Adipocyte (in vitro differentiated cells): ENCODE measurements around the gene TUT1.

Experiments
- DNase-seq: peaks from one replicate; pipeline ENCODE4 v3.0.0-alpha.2; 2015; ENCODE audit warnings: low read depth
- H3K27me3 ChIP-seq: replicated peaks from 2 replicates; pipeline ENCODE4 v1.7.0; 2013; ENCODE audit warnings: mild to moderate bottlenecking, low read length, moderate library complexity; ENCODE audit not compliant: control insufficient read depth, insufficient read depth
- H3K36me3 ChIP-seq: 2 replicates; pipeline ENCODE4 v1.7.0; 2013; ENCODE audit warnings: low read length, mild to moderate bottlenecking, moderate library complexity; ENCODE audit not compliant: control insufficient read depth, insufficient read depth, severe bottlenecking
- H3K4me1 ChIP-seq: 2 replicates; pipeline ENCODE4 v1.7.0; 2013; ENCODE audit warnings: mild to moderate bottlenecking, low read length, moderate library complexity; ENCODE audit not compliant: control insufficient read depth, insufficient read depth
- H3K4me3 ChIP-seq: 2 replicates; pipeline ENCODE4 v1.7.0; 2013; ENCODE audit warnings: mild to moderate bottlenecking, low read length, moderate library complexity
- H3K9ac ChIP-seq: 2 replicates; pipeline ENCODE4 v1.7.0; 2013; ENCODE audit warnings: mild to moderate bottlenecking, low read length, moderate library complexity
- H3K9me3 ChIP-seq: 2 replicates; pipeline ENCODE4 v1.7.0; 2013; ENCODE audit warnings: mild to moderate bottlenecking, low read length, moderate library complexity; ENCODE audit not compliant: control insufficient read depth

Gene TUT1

DNA sequence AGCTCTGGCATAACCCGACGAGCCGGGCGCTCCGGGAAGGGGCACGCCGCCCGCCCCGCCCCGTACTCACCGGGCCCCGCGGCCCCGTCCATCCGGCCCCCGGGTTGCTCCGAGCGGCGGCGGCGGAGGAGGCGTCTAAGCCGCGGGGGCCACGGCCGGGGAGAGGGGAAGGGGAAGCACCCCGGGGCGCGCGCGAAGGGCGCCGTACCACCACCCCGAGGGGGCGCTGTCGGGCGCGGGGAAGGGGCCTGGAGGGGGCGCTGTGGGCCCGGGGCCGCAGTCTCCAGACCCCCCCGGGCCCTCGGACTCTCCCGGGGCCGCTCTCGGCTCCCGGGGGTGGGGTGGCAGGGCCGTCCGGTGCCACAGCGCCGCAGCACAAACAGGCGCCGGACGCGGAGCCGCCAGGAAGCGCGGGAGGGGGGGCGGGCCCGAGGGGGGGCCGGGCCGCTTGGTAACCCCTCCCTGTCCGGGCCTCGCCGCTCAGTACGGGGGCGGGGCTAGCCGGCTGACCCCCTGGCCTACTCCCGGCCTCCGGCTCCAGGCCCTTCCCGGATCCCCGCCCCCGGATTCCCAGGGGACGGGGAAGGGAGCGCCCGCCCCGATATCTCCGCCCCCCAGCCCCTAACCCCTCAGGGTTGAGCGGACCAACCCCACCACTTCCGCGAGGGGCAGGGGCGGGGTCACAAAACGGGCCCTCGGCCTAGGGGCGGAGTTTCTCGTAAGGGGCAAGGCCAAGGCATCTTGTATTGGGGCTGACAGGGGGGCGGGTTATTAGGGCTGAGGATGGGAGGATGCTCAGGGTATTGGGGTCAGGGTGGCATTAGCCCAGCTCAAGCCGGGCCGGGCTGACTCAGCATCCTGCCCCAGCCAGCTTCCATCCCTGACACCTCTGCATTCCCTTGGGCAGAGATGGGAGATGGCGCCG, 21.3 kb upstream of the TUT1 start, which contains the start of the genes EML3 and ROM1:
Gene EML3 (minus strand): TSS at position 410 of the 925 bp plus-strand sequence. CDS start 318 bp downstream, at position 92.
Gene ROM1 (plus strand): TSS at position 892 of the 925 bp plus-strand sequence. CDS start 25 bp downstream, at position 917.
- Histone ChIP-seq H3K4me1 (peaks cover 13% of the 10 kb centered on the region), H3K4me3 (peak within 1 kb of the TSS; percentile 92), H3K36me3 (peaks cover 41% of the 10 kb centered on the region), H3K9ac (peak within 1 kb of the TSS; percentile 96), H3K9me3 (no peaks in the 10 kb centered on the region), H3K27me3 (no peaks in the 10 kb centered on the region)
- DNase-seq: peak; percentile 90

DNA sequence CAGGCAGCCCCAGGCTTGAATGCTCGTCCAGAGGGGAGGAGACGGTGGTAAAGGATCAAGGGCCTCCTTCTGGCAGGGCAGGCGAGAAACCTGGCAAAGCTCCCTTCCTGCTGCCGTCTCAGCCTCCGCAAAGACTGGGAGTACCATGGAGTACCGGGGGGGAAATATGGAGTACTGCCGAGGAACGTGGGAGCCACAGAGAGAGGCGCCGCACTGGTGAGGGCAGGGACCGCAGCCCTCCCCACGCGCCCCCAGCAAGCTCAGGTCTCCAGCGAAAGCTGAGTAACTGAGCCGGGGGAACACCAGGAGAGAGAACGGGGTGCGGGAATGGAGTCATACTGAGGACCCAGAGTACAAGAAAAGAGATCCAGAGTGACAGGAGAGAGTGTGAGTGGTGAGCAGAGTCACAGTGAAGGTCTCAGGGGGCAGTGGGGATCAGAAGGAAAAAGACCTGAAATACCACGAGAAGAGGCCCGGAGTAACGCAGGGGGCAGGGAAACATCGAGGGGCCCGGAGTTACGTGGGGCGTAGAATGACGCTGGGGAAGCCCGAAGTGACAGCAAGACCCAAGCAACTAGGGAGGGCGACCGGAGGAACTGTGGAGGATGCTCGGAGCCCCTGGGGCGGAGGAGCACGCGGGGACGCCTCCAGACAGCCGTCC, 20.5 kb upstream of the TUT1 start:
- peak; percentile 68 for DNase-seq
- peaks cover 41% of the 10 kb centered on the region for H3K36me3 ChIP-seq
- peaks cover 13% of the 10 kb centered on the region for H3K4me1 ChIP-seq
- H3K9ac ChIP-seq: peak overlapping the region; percentile 96
- no peaks in the 10 kb centered on the region for H3K27me3 ChIP-seq
- H3K4me3 ChIP-seq: peak overlapping the region; percentile 92
- H3K9me3 ChIP-seq: no peaks in the 10 kb centered on the region

DNA sequence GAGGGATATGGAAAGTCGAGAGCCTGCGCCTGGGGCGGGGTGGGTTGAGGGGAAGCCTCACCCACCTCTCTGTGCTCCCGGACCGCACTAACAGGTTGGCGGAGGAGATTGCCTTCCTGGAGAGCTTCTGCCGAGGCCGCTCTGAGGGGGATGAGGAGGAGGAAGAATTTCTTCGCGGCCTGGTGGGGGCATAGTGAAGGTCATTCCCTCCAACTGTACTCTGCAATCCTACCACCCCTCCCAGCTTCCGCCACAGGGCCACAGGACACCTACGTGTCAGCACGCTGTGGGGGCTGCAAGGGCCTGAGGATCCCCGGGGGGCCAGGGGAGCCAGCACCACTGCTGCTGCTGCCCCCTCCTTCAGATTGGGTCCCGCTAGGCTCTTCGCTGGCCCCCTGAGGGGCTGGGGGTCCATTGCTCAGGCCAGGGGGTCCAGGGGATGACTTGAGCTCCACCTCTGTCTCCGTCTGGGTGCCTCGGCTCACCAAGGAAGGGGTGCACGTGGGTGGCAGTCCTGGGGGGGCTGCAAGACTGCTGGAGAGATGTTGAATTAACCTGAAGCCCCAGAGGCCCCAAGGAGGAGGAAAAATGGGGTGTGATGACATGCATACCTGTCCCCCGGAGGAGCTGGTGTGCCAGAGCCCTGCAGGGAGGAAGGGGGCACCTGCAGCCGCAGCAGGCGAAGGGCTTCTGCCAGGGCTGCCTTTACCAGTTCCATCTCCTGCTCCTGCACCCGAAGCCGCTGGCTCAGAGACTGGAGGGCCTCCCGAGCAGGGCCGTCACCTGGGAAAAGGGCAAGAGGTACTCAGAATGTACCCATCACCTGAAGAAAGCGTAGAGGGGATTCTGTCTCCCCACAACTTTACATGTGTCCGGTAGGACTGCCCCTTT, 19.7 kb upstream of the TUT1 start:
- H3K4me3 ChIP-seq: peak overlapping the region; percentile 92
- H3K4me1 ChIP-seq: peaks cover 13% of the 10 kb centered on the region
- H3K27me3 ChIP-seq: no peaks in the 10 kb centered on the region
- no peaks in the 10 kb centered on the region for H3K9me3 ChIP-seq
- no peak for DNase-seq
- H3K36me3 ChIP-seq: peaks cover 42% of the 10 kb centered on the region
- peak overlapping the region; percentile 96 for H3K9ac ChIP-seq

DNA sequence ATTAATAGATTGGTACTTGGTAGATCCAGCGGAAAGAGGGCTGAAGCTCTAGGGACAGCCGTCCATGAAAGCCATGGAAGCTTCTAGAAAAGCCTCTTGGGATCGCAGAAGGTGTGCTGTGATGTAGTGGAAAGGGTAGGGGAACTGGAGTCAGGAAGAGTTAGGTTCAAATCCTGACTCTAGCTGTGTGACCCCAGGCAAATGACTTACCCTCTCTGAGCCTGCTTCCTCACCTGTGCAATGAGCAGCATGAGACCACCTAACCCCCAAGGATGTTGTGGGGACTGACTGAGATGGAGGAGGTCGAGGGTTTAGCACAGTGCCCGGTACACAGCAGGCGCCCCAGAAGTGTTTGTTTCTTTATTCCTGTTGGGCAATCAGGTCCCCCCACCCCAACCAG, 19.1 kb upstream of the TUT1 start:
- Histone ChIP-seq H3K36me3 (peaks cover 45% of the 10 kb centered on the region), H3K9me3 (no peaks in the 10 kb centered on the region), H3K27me3 (no peaks in the 10 kb centered on the region), H3K4me1 (peaks cover 13% of the 10 kb centered on the region), H3K9ac (peak overlapping the region; percentile 22), H3K4me3 (no peak overlapping the region)
- no peak for DNase-seq

DNA sequence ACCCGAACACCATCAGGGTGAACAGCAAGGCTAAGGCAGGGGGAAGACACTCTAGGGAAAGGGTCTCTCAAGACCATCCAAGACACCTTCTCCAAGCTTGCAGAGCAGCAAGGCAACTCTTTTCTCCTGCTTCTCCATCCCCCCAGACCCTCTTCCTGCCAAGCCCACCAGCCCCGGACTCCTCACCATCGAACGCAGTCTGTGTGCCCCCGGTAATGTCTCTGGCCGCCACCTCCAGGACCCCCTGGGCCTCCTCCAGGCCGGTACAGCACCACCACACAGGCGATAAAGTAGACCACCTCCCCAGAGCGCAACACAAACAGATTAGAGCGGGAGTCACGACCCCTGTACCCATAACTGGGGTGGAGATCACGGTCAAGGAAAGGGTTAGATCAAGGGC, 17.5 kb upstream of the TUT1 start:
- DNase-seq: no peak
- Histone ChIP-seq H3K9me3 (no peaks in the 10 kb centered on the region), H3K27me3 (no peaks in the 10 kb centered on the region), H3K4me3 (no peak overlapping the region), H3K36me3 (peaks cover 58% of the 10 kb centered on the region), H3K4me1 (peaks cover 13% of the 10 kb centered on the region), H3K9ac (no peak overlapping the region)

DNA sequence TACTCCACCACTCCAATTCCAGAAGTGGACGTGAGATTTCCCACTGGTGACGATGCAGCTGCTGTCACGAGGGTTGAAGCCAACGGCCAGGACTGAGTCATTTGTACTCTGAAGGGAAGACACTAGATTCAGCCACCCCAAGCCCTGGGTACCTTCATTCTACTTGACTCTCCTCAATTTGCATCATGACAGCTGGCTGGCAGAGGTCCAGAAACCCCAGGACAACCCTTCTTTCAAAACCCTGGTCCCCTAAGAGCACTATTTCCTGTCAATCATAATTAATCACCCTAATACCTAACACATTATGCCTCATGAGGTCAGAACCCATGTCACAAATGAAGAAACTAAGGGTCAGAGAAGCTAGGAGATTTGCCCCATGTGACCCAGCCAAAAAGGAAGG, 16.4 kb upstream of the TUT1 start:
- Histone ChIP-seq H3K27me3 (no peaks in the 10 kb centered on the region), H3K9ac (no peak overlapping the region), H3K36me3 (peaks cover 61% of the 10 kb centered on the region), H3K9me3 (no peaks in the 10 kb centered on the region), H3K4me3 (no peak overlapping the region), H3K4me1 (peaks cover 20% of the 10 kb centered on the region)
- DNase-seq: no peak

DNA sequence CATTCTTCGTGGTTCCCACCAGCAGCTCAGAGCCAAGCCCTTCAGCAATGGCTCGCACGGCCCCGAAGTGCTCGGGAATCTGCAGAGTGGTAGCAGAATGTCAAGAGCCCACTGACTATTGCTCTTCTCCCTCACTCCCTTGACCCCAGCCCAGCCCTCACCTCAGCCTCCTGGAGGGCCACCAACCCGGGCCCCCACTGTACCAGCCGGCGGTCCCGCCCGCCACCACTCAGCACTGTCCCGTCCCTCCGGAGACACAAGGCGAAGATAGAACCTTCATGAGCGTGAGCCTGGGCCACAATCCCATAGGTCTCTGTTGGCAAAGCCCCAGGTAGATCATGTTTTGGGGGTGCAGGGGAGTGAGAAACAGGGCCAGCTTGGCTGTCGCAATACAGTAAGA, 14.6 kb upstream of the TUT1 start:
- H3K36me3 ChIP-seq: peaks cover 59% of the 10 kb centered on the region
- H3K27me3 ChIP-seq: no peaks in the 10 kb centered on the region
- H3K9me3 ChIP-seq: no peaks in the 10 kb centered on the region
- H3K9ac ChIP-seq: no peak overlapping the region
- H3K4me3 ChIP-seq: no peak overlapping the region
- H3K4me1 ChIP-seq: peaks cover 20% of the 10 kb centered on the region
- DNase-seq: no peak

DNA sequence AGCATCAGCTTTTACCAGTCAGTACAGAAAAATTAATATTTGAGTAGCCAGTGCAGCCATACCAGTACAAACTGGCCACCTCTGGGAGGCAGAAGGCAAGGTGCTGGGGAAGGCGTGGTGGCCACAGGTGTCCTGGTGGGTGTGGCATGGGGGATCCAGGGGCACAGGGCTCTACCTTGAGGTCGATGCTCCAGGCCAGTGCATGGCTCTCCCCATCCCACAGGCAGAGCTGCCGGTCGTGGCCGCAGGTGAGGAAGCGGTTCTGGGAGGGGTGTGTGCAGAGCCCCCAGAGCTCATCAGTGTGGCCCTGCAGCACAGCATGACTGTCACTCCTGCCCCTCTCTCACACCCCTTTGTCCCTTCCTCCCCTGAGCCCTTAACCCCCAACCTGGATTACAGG, 14.1 kb upstream of the TUT1 start:
- Histone ChIP-seq H3K4me1 (peaks cover 21% of the 10 kb centered on the region), H3K9ac (peak overlapping the region; percentile 34), H3K27me3 (no peaks in the 10 kb centered on the region), H3K4me3 (no peak overlapping the region), H3K9me3 (no peaks in the 10 kb centered on the region), H3K36me3 (peaks cover 54% of the 10 kb centered on the region)
- DNase-seq: no peak

DNA sequence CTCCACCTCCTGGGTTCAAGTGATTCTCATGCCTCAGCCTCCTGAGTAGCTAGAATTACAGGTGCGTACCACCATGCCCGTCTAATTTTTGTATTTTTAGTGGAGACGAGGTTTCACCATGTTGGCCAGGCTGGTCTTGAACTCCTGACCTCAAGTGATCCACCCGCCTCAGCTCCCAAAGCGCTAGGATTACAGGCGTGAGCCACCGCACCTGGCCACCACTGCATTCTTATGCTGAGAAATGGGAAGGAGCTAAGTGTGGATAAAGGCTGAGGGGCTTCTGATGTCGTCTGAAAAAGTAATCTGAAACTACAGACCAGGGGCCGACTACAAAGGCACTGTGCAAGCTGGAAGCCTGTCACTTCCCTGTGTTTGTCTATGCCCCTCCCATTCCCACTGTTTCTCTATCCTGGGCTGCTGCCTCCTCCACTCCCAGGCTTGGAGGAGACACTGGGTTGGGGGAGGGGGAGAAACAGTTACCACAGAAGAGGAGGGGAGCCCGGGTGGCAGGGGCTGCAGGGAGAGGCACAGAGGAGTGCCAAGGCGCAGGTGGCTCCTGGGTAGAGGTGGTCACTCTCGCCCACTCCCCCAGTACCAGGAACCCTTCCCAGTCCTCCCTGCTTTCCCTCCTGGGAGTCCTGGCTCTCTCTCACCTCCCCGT, 13.3 kb upstream of the TUT1 start:
- no peaks in the 10 kb centered on the region for H3K27me3 ChIP-seq
- peak overlapping the region; percentile 34 for H3K9ac ChIP-seq
- H3K36me3 ChIP-seq: peaks cover 47% of the 10 kb centered on the region
- peaks cover 30% of the 10 kb centered on the region for H3K4me1 ChIP-seq
- no peak for DNase-seq
- H3K9me3 ChIP-seq: no peaks in the 10 kb centered on the region
- H3K4me3 ChIP-seq: no peak overlapping the region

DNA sequence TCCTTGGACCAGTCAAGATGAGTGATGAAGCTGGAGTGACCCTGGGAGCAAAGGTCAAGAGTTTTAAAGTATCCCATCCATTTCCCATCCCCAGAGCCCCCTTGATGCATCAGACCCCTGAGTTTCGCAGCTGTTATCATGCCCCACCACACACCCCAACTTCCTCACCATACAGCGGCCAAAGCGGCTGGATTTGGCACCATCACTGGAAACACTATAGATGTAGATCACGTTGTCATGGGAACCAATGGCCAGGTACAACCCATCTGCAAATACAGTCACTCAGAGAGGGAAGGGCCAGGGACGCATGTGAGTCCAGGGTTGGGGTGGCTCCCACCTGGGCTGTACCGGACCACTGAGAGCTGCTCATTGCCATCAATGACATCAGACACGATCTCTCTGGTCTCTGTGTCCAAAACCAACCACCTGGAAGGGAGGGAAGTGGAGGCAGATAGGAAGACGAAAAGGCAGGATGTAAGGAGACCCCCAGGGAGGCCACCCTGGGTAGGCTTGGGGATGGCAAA, 12.5 kb upstream of the TUT1 start:
- H3K4me1 ChIP-seq: peaks cover 37% of the 10 kb centered on the region
- peak overlapping the region; percentile 97 for H3K9ac ChIP-seq
- peaks cover 43% of the 10 kb centered on the region for H3K36me3 ChIP-seq
- DNase-seq: no peak
- no peak overlapping the region for H3K4me3 ChIP-seq
- no peaks in the 10 kb centered on the region for H3K9me3 ChIP-seq
- no peaks in the 10 kb centered on the region for H3K27me3 ChIP-seq
